GM03348 (cell line): ENCODE results near the gene UEVLD.
"Not testable (repeated sequence)": the region's sequence is repeated elsewhere in the genome, so short reads cannot be mapped to it uniquely, and the experiment has no call there.

ENCODE experiments used
- DNase-seq: peaks from one replicate; pipeline ENCODE4 v3.0.0; 2012; ENCODE audit warnings: low spot score

UEVLD gene

GRCh38 chr11:18588297-18589252 is at the start of gene UEVLD:
TSS of gene UEVLD (minus strand) at chr11:18588734. CDS start at chr11:18588654, 80 bp downstream.
- peak; percentile 97 for DNase-seq

GRCh38 chr11:18634140-18635032 is 45.9 kb upstream of the UEVLD start, which contains the start of gene SPTY2D1:
TSS of gene SPTY2D1 (minus strand) at chr11:18634342. CDS start at chr11:18634257, 85 bp downstream.
- DNase-seq, result peak; percentile 97

- DNase-seq, result peak; percentile 15
Measured at GRCh38 chr11:18633256-18634139, 45.0 kb upstream of the UEVLD start.

GRCh38 chr11:18632841-18633240 is 44.3 kb upstream of the UEVLD start:
- no peak for DNase-seq

- no peak for DNase-seq
Measured at GRCh38 chr11:18624161-18624560, 35.6 kb upstream of the UEVLD start.

- DNase-seq, result no peak
Measured at GRCh38 chr11:18623707-18624106, 35.2 kb upstream of the UEVLD start.

GRCh38 chr11:18618342-18619025 is 29.9 kb upstream of the UEVLD start:
- peak; percentile 30 for DNase-seq

GRCh38 chr11:18617688-18618341 is 29.3 kb upstream of the UEVLD start:
- DNase-seq, result peak; percentile 31

- DNase-seq, result no peak
Measured at GRCh38 chr11:18615628-18616392, 27.3 kb upstream of the UEVLD start.

- no peak for DNase-seq
Measured at GRCh38 chr11:18614667-18615066, 26.1 kb upstream of the UEVLD start.

GRCh38 chr11:18612394-18612793 is 23.9 kb upstream of the UEVLD start:
- no peak for DNase-seq

- peak; percentile 52 for DNase-seq
Measured at GRCh38 chr11:18611196-18611595, 22.7 kb upstream of the UEVLD start.

- DNase-seq, result no peak
Measured at GRCh38 chr11:18608376-18608775, 19.8 kb upstream of the UEVLD start.

GRCh38 chr11:18600915-18601569 is 12.5 kb upstream of the UEVLD start:
- DNase-seq, result no peak

GRCh38 chr11:18599739-18600230 is 11.3 kb upstream of the UEVLD start, which contains the start of gene MISFA:
TSS of gene MISFA (plus strand) at chr11:18599789. CDS start at chr11:18599929, 140 bp downstream.
- no peak for DNase-seq

GRCh38 chr11:18594999-18595749 is 6.6 kb upstream of the UEVLD start:
- DNase-seq, result no peak

GRCh38 chr11:18594088-18594487 is 5.6 kb upstream of the UEVLD start:
- DNase-seq, result not testable (repeated sequence)

- no peak for DNase-seq
Measured at GRCh38 chr11:18590571-18590970, 2.0 kb upstream of the UEVLD start.
